AG09309 (cell line): ENCODE data around the gene EIF4G3.
"Not testable (repeated sequence)": the region's sequence is repeated elsewhere in the genome, so short reads cannot be mapped to it uniquely, and the experiment has no call there.

Experiments used
- DNase-seq: peaks from one replicate; pipeline ENCODE4 v3.0.0-alpha.2; 2010; ENCODE audit warnings: low read depth
- H3K4me3 ChIP-seq: 2 replicates; pipeline ENCODE4 v1.5.1; 2011; ENCODE audit warnings: mild to moderate bottlenecking, low read depth, low read length, moderate library complexity; ENCODE audit not compliant: control insufficient read depth
- TF ChIP-seq, protein P1 (sequence below): IDR thresholded peaks from 2 replicates; pipeline ENCODE4 v1.5.1; 2011; ENCODE audit warnings: mild to moderate bottlenecking, low read depth, low read length, inconsistent platforms; ENCODE audit not compliant: insufficient read depth, control insufficient read depth; ENCODE audit errors: missing control alignments

The EIF4G3 gene

DNA sequence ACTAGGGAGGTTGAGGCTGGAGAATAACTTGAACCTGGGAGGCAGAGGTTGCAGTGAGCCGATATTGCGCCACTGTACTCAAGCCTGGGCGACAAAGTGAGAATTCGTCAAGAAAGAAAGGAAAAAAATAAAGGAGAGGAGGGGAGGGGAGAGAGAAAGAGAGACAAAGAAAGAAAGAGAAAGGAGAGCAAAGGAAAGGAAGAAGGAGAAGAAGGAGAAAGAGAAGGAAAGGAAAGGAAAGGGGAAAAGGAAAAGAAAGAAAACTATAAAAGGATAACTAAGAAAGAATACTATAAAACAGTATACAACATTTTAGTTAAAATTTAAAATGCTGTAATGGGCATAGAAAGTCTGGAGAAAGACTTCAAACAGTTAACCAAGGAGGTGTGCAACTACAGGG is 33.6 kb downstream of the EIF4G3 start:
- no peak overlapping the region for H3K4me3 ChIP-seq

DNA sequence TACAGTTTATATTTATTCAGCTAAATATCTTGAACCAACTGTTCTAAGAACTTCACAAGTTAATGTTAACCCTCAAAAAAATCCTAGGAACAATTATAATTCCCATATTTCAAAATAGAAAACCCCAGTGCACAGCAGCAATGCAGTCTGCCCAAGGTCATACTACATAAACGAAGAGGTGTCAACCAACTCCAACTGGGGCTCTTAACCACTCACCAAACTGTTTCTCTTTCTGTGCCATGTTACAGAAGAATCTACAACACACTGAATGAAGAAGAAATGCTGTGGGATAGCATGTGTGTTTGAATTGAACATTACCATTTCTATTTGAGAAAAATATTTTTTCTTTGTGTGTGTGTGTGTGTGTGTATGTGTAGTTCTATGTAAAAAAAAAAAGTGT is 35.7 kb downstream of the EIF4G3 start:
- DNase-seq, result no peak
- H3K4me3 ChIP-seq, result no peak overlapping the region
- TF ChIP-seq, protein P1, sequence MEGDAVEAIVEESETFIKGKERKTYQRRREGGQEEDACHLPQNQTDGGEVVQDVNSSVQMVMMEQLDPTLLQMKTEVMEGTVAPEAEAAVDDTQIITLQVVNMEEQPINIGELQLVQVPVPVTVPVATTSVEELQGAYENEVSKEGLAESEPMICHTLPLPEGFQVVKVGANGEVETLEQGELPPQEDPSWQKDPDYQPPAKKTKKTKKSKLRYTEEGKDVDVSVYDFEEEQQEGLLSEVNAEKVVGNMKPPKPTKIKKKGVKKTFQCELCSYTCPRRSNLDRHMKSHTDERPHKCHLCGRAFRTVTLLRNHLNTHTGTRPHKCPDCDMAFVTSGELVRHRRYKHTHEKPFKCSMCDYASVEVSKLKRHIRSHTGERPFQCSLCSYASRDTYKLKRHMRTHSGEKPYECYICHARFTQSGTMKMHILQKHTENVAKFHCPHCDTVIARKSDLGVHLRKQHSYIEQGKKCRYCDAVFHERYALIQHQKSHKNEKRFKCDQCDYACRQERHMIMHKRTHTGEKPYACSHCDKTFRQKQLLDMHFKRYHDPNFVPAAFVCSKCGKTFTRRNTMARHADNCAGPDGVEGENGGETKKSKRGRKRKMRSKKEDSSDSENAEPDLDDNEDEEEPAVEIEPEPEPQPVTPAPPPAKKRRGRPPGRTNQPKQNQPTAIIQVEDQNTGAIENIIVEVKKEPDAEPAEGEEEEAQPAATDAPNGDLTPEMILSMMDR, result no peak

More for the DNA sequence above, 33.6 kb downstream of the EIF4G3 start:
- no peak for DNase-seq
- TF ChIP-seq, protein P1, result no peak

DNA sequence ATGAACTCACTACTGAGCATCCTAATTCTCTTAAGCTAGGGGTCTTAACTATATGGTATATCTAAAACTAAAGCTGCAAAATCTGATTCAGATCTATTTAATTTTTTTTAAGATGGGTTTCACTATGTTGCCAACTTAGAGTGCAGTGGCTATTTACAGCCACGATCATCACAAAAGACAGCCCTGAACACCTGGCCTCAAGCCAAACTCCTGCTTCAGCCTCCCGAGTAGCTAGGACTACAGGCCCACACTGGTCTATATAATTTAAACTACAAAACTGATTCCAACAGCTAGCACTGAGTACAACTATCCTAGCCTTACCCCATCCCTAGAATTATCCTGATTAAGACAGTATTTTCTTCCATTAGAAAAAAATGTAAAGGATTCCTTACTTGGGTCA is 37.1 kb downstream of the EIF4G3 start:
- TF ChIP-seq, protein P1, result no peak
- H3K4me3 ChIP-seq, result no peak overlapping the region
- no peak for DNase-seq

DNA sequence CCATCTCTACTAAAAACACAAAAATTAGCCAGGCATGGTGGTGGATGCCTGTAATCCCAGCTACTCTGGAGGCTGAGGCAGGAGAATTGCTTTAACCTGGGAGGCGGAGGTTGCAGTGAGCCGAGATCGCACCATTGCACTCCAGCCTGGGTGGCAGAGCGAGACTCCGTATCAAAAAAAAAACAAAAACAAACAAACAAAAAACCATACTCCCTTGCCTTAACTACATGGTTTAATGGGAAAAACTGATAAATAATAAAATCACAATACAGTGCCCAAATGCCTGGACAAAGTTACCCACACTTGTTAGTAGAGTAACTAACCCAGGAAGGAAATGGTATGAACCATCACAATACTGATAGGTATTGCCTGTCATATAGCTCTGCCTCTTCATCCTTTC is 40.4 kb downstream of the EIF4G3 start:
- DNase-seq, result not testable (repeated sequence)

DNA sequence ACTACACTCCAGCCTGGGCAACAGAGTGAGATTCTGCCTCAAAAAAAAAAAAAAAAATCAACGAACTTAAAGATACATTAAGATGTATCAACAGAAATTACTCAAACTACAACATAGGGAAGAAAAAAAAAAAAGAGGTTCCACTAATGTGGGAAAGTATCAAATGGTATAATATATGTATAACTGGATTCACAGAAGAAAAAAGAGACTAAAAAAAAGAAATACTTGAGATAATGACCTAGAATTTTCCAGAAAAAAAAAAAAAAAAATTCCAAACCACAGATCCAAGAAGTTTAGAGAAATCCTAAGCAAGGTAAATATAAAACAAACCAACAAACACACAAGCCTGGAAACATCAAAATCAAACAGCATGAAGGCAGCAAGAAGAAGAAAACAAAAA is 45.5 kb downstream of the EIF4G3 start:
- DNase-seq, result no peak
- H3K4me3 ChIP-seq, result no peak overlapping the region
- TF ChIP-seq, protein P1, result no peak

More for the DNA sequence above, 40.4 kb downstream of the EIF4G3 start:
- not testable (repeated sequence) for H3K4me3 ChIP-seq

DNA sequence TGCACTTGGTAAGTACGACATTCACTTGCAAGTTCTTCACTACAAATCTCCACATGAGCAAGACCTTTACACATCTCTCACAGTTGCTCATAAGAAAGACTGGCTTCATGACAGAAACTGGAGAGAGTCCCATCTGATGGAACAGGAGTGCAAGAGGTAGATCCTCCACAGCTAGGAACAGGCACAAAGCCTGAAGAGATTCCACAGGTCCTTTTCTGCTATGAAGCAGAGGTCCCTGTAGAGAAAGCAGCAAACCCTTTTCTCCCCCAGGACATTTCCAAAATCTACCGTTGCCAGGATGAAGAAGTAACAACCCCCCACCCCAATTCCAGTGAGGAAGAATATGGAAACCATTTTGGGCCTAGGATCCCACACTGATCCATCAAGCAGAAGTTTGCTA is 47.3 kb downstream of the EIF4G3 start:
- TF ChIP-seq, protein P1, result no peak
- H3K4me3 ChIP-seq, result no peak overlapping the region
- no peak for DNase-seq

DNA sequence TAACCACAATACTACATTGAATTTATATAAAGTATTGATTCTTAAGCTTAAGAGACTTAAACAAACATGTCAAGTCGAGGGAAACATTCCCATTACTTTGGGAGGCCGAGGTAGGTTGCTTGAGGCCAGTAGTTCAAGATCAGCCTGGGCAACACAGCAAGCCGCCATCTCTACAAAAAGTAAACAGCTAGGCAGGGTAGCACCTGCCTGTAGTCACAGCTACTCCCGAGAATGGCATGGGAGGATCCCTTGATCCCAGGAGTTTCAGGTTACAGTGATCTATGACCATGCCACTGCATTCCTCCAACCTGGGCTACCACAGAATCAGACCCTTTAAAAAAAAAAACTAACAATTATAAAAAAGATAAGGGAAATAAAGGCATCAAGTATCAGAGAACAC is 50.4 kb downstream of the EIF4G3 start:
- DNase-seq, result no peak
- no peak overlapping the region for H3K4me3 ChIP-seq
- TF ChIP-seq, protein P1, result no peak

DNA sequence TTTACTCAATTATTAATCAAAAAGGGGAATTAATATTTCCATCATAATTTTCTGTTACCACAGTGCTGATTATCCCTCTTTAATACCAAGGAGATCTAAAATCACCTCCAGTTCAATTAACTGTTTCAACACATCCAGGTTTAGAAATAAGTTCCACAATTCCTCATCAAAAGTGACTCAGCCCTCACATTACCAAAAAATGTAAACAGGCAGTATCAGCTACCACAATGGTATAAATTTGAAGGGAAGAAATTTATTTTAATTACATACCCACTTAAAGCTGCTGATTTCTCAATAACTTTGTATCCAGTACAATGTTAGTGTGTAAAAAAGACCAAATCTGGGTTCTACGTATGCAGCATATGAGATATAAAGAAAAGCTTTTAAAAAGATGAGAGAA is 51.9 kb downstream of the EIF4G3 start:
- H3K4me3 ChIP-seq, result no peak overlapping the region
- TF ChIP-seq, protein P1, result no peak
- no peak for DNase-seq
